Nephron progenitor cell (in vitro differentiated cells): ENCODE results near the gene ATR.
A peak's percentile ranks its signal among the peaks of the same experiment; 100 is the strongest.

ENCODE experiments used
- DNase-seq: peaks from one replicate; pipeline ENCODE4 v3.0.0; 2021
- H3K27ac Mint-ChIP-seq: 2 replicates; pipeline ENCODE4 v1.8.0; 2021; ENCODE audit warnings: mild to moderate bottlenecking, moderate library complexity, mixed read lengths
- H3K27me3 Mint-ChIP-seq: 2 replicates; pipeline ENCODE4 v1.8.0; 2021; ENCODE audit warnings: mild to moderate bottlenecking, low read depth, mixed read lengths; ENCODE audit not compliant: poor library complexity
- H3K36me3 Mint-ChIP-seq: 2 replicates; pipeline ENCODE4 v1.8.0; 2021; ENCODE audit warnings: low read depth, mixed read lengths
- H3K4me1 Mint-ChIP-seq: 2 replicates; pipeline ENCODE4 v1.8.0; 2021; ENCODE audit warnings: mixed read lengths
- H3K4me3 Mint-ChIP-seq: 2 replicates; pipeline ENCODE4 v1.8.0; 2021; ENCODE audit warnings: mild to moderate bottlenecking, moderate library complexity, mixed read lengths
- H3K9me3 Mint-ChIP-seq: 2 replicates; pipeline ENCODE4 v1.8.0; 2021; ENCODE audit warnings: mild to moderate bottlenecking, moderate library complexity, mixed read lengths
- CTCF ChIP-seq: fragments of 200-600 bp; sonication (generic); IDR thresholded peaks from 2 replicates; pipeline ENCODE4 v1.5.0; 2021; ENCODE audit warnings: antibody characterized with exemption

ATR gene

GRCh38 chr3:142578329-142579223, at the start of gene ATR:
ATR (minus strand) TSS chr3:142578733; CDS start chr3:142578704, 29 bp downstream.
- Mint-ChIP-seq H3K4me3 (peak within 1 kb of the TSS; percentile 98), H3K36me3 (peaks cover 5% of the 10 kb centered on the region), H3K27me3 (peaks cover 13% of the 10 kb centered on the region), H3K27ac (peak within 1 kb of the TSS; percentile 98), H3K4me1 (peaks cover 37% of the 10 kb centered on the region), H3K9me3 (no peaks in the 10 kb centered on the region)
- DNase-seq, result peak; percentile 96
- TF ChIP-seq CTCF, result no peak

GRCh38 chr3:142626971-142627370, 48.4 kb upstream of the ATR start:
- no peak for DNase-seq
- Mint-ChIP-seq H3K4me3 (no peak overlapping the region), H3K9me3 (no peaks in the 10 kb centered on the region), H3K27me3 (no peaks in the 10 kb centered on the region), H3K4me1 (peaks cover 19% of the 10 kb centered on the region), H3K36me3 (no peaks in the 10 kb centered on the region), H3K27ac (no peak overlapping the region)
- TF ChIP-seq CTCF, result no peak

- H3K4me3 Mint-ChIP-seq, result no peak overlapping the region
- no peaks in the 10 kb centered on the region for H3K9me3 Mint-ChIP-seq
- no peak overlapping the region for H3K27ac Mint-ChIP-seq
- TF ChIP-seq CTCF, result no peak
- H3K36me3 Mint-ChIP-seq, result no peaks in the 10 kb centered on the region
- no peak for DNase-seq
- H3K4me1 Mint-ChIP-seq, result peaks cover 19% of the 10 kb centered on the region
- no peaks in the 10 kb centered on the region for H3K27me3 Mint-ChIP-seq
Observed at GRCh38 chr3:142625153-142625440, 46.6 kb upstream of the ATR start.

- TF ChIP-seq CTCF, result no peak
- Mint-ChIP-seq H3K4me3 (no peak overlapping the region), H3K27ac (peak overlapping the region; percentile 39), H3K9me3 (no peaks in the 10 kb centered on the region), H3K4me1 (peaks cover 15% of the 10 kb centered on the region), H3K36me3 (no peaks in the 10 kb centered on the region), H3K27me3 (no peaks in the 10 kb centered on the region)
- no peak for DNase-seq
Observed at GRCh38 chr3:142624341-142625152, 46.0 kb upstream of the ATR start.

GRCh38 chr3:142623194-142623593, 44.7 kb upstream of the ATR start:
- no peak overlapping the region for H3K27ac Mint-ChIP-seq
- H3K4me3 Mint-ChIP-seq, result no peak overlapping the region
- peaks cover 27% of the 10 kb centered on the region for H3K4me1 Mint-ChIP-seq

More at GRCh38 chr3:142623194-142623593, 44.7 kb upstream of the ATR start:
- DNase-seq, result no peak
- H3K36me3 Mint-ChIP-seq, result no peaks in the 10 kb centered on the region
- H3K27me3 Mint-ChIP-seq, result no peaks in the 10 kb centered on the region
- H3K9me3 Mint-ChIP-seq, result no peaks in the 10 kb centered on the region
- no peak for TF ChIP-seq CTCF
